ENCODE data around the gene GALNT17.

GRCh38 chr7:71429083-71429482, 297.1 kb downstream of the GALNT17 start:
- no peak for TF ChIP-seq CTCF (IDR thresholded peaks at IDR 0.05)
- no peak for TF ChIP-seq POLR2AphosphoS5 (IDR thresholded peaks at IDR 0.05)
- TF ChIP-seq EP300 (IDR thresholded peaks at IDR 0.05), result no peak

Measured in esophagus muscularis mucosa (tissue), 4 donors.